Measurements from ENCODE around the gene ZNF493.

Gene ZNF493

DNA sequence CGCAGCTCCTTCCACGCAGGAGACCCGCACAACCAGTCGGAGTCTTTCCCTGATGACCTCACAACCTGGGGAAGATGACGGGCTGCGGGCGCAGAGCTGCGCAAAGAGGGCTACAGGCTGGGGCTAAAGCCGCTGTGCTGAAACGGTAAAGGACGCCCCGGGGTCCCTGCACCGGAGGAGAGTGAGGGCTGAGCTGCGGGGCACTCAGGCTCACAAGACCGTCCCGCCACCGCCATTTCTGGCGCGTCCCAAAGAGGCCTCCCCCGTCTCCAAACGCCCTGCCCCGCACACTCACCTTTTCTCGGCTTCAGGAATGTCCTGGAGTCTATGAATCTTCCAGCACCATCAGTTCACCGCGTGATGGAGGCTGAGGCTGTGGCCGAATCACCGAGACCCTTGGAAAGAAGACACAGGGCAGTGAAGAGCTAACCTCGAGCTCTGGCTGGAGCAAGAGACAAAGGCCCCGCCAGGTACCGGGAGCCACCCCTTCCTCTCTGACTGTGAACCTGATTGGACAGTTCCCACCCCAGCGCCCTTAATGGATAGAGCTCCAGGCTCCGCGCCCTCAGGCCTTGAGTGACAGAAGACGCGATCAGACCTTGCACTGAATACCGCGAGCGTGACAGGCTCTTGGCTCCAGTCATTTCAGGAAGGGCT, 66.6 kb downstream of the ZNF493 start:
- DNase-seq (ENCODE audit: low spot score), result no peak

DNA sequence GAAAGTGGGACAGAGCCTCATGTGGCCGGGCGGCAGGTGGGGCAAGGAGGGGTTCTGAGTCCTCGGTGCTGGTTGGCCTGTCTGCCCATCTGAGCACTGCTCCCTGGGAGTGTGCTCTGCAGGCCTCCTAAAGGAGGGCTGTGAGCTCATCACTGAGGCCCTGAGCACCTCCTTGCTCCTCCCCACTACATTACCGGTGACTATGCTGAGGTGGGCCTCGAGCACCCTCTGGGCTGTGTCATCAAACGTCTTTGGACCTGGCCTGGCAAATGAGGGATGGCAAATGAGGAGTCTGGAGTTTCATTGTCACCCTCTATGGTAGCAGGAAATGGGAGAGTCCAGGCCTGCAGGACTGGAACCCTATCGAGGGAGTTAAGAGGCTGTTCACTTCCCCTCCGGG, 69.7 kb downstream of the ZNF493 start:
- DNase-seq (ENCODE audit: low spot score), result no peak

DNA sequence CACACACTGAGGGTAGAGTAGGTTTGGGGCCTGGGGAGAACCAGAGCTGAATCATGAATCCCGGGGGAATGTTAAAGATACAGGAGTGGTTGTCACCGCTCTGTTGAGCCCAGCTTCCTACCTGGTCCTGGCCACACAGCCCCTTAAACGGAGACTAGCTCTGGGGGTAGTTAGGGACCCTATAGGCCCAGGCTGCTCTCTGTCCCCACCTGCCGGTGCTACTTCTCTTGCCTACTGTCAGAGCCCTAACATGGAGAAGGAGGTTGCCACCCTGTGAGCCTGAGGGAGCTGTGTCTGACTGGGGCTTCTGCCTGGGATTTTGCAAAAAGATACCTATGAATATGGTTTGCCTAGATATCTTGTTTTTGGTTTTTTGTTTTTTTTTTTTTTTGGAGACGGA, 71.9 kb downstream of the ZNF493 start:
- DNase-seq (ENCODE audit: low spot score), result no peak

DNA sequence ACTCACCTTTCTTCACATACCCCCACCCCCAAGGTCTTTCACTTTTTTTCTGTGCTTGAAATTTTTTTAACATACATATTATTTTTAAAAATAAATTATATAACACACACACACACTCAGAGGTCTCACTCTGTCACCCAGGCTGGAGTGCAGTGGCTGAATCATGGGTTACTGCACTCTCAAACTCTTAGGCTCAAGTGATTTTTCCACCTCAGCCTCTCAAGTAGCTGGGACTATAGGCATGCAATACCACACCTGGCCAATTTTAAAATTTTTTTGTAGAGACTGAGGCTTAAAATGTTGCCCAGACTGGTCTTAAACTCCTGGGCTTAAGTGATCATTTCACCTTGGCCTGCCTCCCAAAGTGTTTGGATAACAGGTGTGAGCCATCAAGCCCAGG, 75.6 kb downstream of the ZNF493 start:
- DNase-seq (ENCODE audit: low spot score), result no peak

DNA sequence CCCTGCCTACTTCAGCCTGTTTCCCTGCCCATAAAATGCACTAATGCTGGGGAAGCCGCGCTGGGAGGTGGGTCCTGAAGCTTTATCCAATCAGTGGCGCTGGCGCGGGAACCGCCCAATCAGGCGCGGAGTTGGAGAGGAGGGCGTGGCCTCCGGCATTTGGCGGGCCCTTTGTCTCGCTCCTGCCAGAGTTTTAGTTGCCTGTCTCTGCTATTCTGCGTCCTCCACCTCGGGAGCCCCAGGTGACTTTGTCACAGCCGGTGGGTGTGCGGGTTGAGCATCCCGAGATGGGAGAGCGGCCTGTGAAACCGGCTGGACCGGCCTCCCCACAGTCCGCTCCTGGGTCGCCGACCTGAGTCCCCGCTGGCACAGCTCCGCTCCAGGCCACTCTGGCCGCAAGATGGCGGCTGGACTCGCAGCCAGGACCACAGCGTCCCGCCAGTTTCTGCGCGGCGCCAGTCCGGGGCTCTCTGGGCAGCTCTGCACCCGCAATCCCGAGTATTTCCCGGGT, 77.8 kb downstream of the ZNF493 start:
- DNase-seq (ENCODE audit: low spot score), result no peak
